Common myeloid progenitor, CD34-positive (primary cell): ENCODE measurements around the gene THOC2.

ENCODE experiments used
- CTCF ChIA-PET: fragments of 350-600 bp; sonication (Branson Sonifier 250); formaldehyde crosslinking; loops from one replicate; lab custom pipeline; 2021; ENCODE audit warnings: antibody characterized with exemption; lab: Charles Lee
- POLR2A ChIA-PET: fragments of 350-600 bp; sonication (Branson Sonifier 250); formaldehyde crosslinking; loops from one replicate; lab custom pipeline; 2021; ENCODE audit warnings: antibody characterized with exemption; lab: Charles Lee
- DNase-seq, 3 donors: peaks; one replicate each; pipeline versions ENCODE4 v3.0.0 to v3.0.0-alpha.2; 2013
- H3K27ac ChIP-seq, 2 experiments: 1 replicate in 1 of 2; 2 replicates in 1 of 2; pipeline ENCODE4 v1.7.0; 2013; ENCODE audit warnings: inconsistent platforms in 2 of 2, low read length in 2 of 2, mild to moderate bottlenecking in 2 of 2, low read depth in 1 of 2, moderate library complexity in 1 of 2; ENCODE audit not compliant: severe bottlenecking in 2 of 2, insufficient read depth in 1 of 2, poor library complexity in 1 of 2
- H3K27me3 ChIP-seq, 5 experiments: replicated peaks in 2 of 5; 1 replicate in 3 of 5; 2 replicates in 2 of 5; pipeline versions ENCODE4 v1.6.1 to v1.7.0; 2013; ENCODE audit warnings: low read length in 4 of 5, mild to moderate bottlenecking in 2 of 5, moderate library complexity in 2 of 5, inconsistent platforms in 1 of 5; ENCODE audit not compliant: insufficient read depth in 5 of 5, control insufficient read depth in 4 of 5
- H3K36me3 ChIP-seq, 4 experiments: 1 replicate in 2 of 4; 2 replicates in 2 of 4; pipeline versions ENCODE4 v1.6.1 to v1.7.0; 2013; ENCODE audit warnings: low read length in 3 of 4, control low read depth in 1 of 4, mild to moderate bottlenecking in 1 of 4; ENCODE audit not compliant: control insufficient read depth in 4 of 4, insufficient read depth in 4 of 4
- H3K4me1 ChIP-seq, 4 experiments: 1 replicate in 3 of 4; 2 replicates in 1 of 4; pipeline versions ENCODE4 v1.6.1 to v1.7.1; 2013; ENCODE audit warnings: low read length in 3 of 4, mild to moderate bottlenecking in 3 of 4, control low read depth in 1 of 4, inconsistent platforms in 1 of 4, moderate library complexity in 1 of 4; ENCODE audit not compliant: control insufficient read depth in 4 of 4, insufficient read depth in 4 of 4; ENCODE audit errors: control extremely low read depth in 1 of 4
- H3K4me3 ChIP-seq, 7 experiments: 1 replicate in 4 of 7; 2 replicates in 3 of 7; pipeline versions ENCODE4 v1.5.1 to v1.7.0; 2013; ENCODE audit warnings: mild to moderate bottlenecking in 7 of 7, low read length in 6 of 7, moderate library complexity in 6 of 7, inconsistent platforms in 2 of 7, low read depth in 2 of 7, control low read depth in 1 of 7; ENCODE audit not compliant: insufficient read depth in 4 of 7, control insufficient read depth in 1 of 7; ENCODE audit errors: extremely low read depth in 1 of 7
- H3K9me3 ChIP-seq, 5 experiments: 1 replicate in 4 of 5; 2 replicates in 1 of 5; pipeline versions ENCODE4 v1.6.1 to v1.7.1; 2013; ENCODE audit warnings: low read length in 4 of 5, mild to moderate bottlenecking in 2 of 5, inconsistent platforms in 1 of 5, low read depth in 1 of 5, moderate library complexity in 1 of 5; ENCODE audit not compliant: control insufficient read depth in 4 of 5, insufficient read depth in 2 of 5; ENCODE audit errors: control extremely low read depth in 1 of 5
- WGBS: methylation state at CpG from one replicate; pipeline ENCODE4 v1.1.5; 2013; ENCODE audit not compliant: insufficient coverage; 5-methylcytosine and 5-hydroxymethylcytosine counted together

Gene THOC2

GRCh38 chrX:123698979-123699520 is 33.8 kb downstream of the THOC2 start:
- no peaks in the 10 kb centered on the region for H3K4me1 ChIP-seq
- no peak for DNase-seq
- H3K27ac ChIP-seq: no peak overlapping the region
- no peaks in the 10 kb centered on the region for H3K27me3 ChIP-seq
- H3K36me3 ChIP-seq: no peaks in the 10 kb centered on the region
- no peaks in the 10 kb centered on the region for H3K9me3 ChIP-seq
- H3K4me3 ChIP-seq: no peak overlapping the region
- ChIA-PET CTCF (no interaction called here), POLR2A (no interaction called here)

- H3K27ac ChIP-seq: no peak overlapping the region
- H3K4me3 ChIP-seq: no peak overlapping the region
- no peaks in the 10 kb centered on the region for H3K4me1 ChIP-seq
- 40% methylated on average over 1 of the region's 2 CpGs for WGBS
- no peaks in the 10 kb centered on the region for H3K9me3 ChIP-seq
- POLR2A ChIA-PET: no interaction called here
- no peaks in the 10 kb centered on the region for H3K27me3 ChIP-seq
- H3K36me3 ChIP-seq: peaks cover 0 to 9% (median 5%) of the 10 kb centered on the region in 4 experiments
- CTCF ChIA-PET: no interaction called here
- no peak for DNase-seq
These were observed 36.5 kb downstream of the THOC2 start for GRCh38 chrX:123696334-123696733.

- Histone ChIP-seq H3K4me3 (no peak overlapping the region), H3K36me3 (peaks cover 0 to 9% (median 6%) of the 10 kb centered on the region in 4 experiments), H3K27ac (no peak overlapping the region), H3K4me1 (no peaks in the 10 kb centered on the region), H3K27me3 (no peaks in the 10 kb centered on the region), H3K9me3 (no peaks in the 10 kb centered on the region)
- ChIA-PET CTCF (no interaction called here), POLR2A (no interaction called here)
- no peak for DNase-seq
These were observed 37.6 kb downstream of the THOC2 start for GRCh38 chrX:123695242-123695641.

- Histone ChIP-seq H3K9me3 (no peaks in the 10 kb centered on the region), H3K4me1 (no peaks in the 10 kb centered on the region), H3K4me3 (no peak overlapping the region), H3K27ac (no peak overlapping the region), H3K36me3 (peaks cover 0 to 9% (median 7%) of the 10 kb centered on the region in 4 experiments), H3K27me3 (no peaks in the 10 kb centered on the region)
- WGBS: 100% methylated on average over 1 of the region's 5 CpGs
- DNase-seq: no peak
- ChIA-PET POLR2A (no interaction called here), CTCF (no interaction called here)
These were observed 41.1 kb downstream of the THOC2 start for GRCh38 chrX:123691776-123692175.

GRCh38 chrX:123688524-123688923 is 44.3 kb downstream of the THOC2 start:
- Histone ChIP-seq H3K27ac (no peak overlapping the region), H3K4me3 (no peak overlapping the region), H3K27me3 (no peaks in the 10 kb centered on the region), H3K4me1 (no peaks in the 10 kb centered on the region), H3K9me3 (no peaks in the 10 kb centered on the region), H3K36me3 (peaks cover 2 to 21% (median 9%) of the 10 kb centered on the region in 4 experiments)
- CTCF ChIA-PET: no interaction called here
- no peak for DNase-seq
- POLR2A ChIA-PET: no interaction called here
- no CpG with 5 or more reads among the region's 1 CpG for WGBS

- no CpG with 5 or more reads among the region's 1 CpG for WGBS
These were observed 47.6 kb downstream of the THOC2 start for GRCh38 chrX:123685232-123685631.

GRCh38 chrX:123682186-123682585 is 50.7 kb downstream of the THOC2 start:
- DNase-seq: no peak
- ChIA-PET POLR2A (no interaction called here), CTCF (no interaction called here)
- no peaks in the 10 kb centered on the region for H3K27me3 ChIP-seq
- H3K36me3 ChIP-seq: peaks cover 5 to 34% (median 8%) of the 10 kb centered on the region in 4 experiments
- no peaks in the 10 kb centered on the region for H3K9me3 ChIP-seq
- H3K27ac ChIP-seq: no peak overlapping the region
- H3K4me1 ChIP-seq: no peaks in the 10 kb centered on the region
- no peak overlapping the region for H3K4me3 ChIP-seq

More at GRCh38 chrX:123685232-123685631, 47.6 kb downstream of the THOC2 start:
- Histone ChIP-seq H3K27me3 (no peaks in the 10 kb centered on the region), H3K27ac (no peak overlapping the region), H3K9me3 (no peaks in the 10 kb centered on the region), H3K4me1 (no peaks in the 10 kb centered on the region), H3K36me3 (peaks cover 2 to 18% (median 5%) of the 10 kb centered on the region in 4 experiments), H3K4me3 (no peak overlapping the region)
- CTCF ChIA-PET: no interaction called here
- DNase-seq: peak in 1 of 3 donors; percentile 2
- POLR2A ChIA-PET: no interaction called here
